Measurements from ENCODE around the gene SPATA31C1.

SPATA31C1 gene

DNA sequence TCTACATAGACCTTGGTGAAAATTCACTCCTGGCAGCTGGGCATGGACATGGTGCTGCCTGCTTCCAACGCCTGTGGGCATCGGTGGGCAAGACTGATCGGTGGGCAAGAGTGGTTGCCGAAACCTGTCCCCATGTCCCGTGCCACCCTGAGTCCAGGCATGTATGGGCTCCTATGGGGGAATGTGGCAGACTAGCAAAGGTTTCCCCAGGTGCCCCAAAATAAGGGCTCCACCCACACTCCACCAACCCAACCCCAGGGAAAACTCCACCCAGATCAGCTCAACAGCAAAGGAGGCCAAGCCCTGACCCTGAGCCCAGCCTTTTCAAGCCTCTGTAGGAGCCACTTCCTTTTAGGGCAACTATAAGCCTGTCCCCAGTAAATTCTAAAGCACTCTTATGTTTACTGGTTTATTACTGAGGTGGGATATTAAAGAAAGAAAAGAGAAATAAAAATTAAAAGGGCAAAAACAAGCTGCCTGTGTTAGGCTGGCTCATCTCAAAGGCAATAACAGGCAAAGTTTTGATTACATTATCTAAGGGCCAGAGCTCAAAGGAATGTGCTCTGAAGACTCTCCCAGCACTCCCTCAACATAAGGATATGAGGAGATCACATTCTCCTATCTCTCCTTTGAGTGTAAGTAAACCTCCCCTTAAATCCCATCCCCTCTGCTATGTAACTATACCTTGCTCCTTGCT, 44.0 kb upstream of the SPATA31C1 start:
- Histone ChIP-seq H3K9me3 (no peaks in the 10 kb centered on the region), H3K27me3 (no peaks in the 10 kb centered on the region), H3K4me3 (no peak overlapping the region), H3K36me3 (no peaks in the 10 kb centered on the region), H3K27ac (no peak overlapping the region), H3K4me1 (peaks cover 0 to 12% (median 0%) of the 10 kb centered on the region in 4 donors)
- TF ChIP-seq, protein P1, sequence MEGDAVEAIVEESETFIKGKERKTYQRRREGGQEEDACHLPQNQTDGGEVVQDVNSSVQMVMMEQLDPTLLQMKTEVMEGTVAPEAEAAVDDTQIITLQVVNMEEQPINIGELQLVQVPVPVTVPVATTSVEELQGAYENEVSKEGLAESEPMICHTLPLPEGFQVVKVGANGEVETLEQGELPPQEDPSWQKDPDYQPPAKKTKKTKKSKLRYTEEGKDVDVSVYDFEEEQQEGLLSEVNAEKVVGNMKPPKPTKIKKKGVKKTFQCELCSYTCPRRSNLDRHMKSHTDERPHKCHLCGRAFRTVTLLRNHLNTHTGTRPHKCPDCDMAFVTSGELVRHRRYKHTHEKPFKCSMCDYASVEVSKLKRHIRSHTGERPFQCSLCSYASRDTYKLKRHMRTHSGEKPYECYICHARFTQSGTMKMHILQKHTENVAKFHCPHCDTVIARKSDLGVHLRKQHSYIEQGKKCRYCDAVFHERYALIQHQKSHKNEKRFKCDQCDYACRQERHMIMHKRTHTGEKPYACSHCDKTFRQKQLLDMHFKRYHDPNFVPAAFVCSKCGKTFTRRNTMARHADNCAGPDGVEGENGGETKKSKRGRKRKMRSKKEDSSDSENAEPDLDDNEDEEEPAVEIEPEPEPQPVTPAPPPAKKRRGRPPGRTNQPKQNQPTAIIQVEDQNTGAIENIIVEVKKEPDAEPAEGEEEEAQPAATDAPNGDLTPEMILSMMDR (IDR thresholded peaks at IDR 0.05), result no peak
- no peak for DNase-seq
- intact Hi-C loops (cut with DNase I; ENCODE audit: low total_unique reads), result no loop called here

DNA sequence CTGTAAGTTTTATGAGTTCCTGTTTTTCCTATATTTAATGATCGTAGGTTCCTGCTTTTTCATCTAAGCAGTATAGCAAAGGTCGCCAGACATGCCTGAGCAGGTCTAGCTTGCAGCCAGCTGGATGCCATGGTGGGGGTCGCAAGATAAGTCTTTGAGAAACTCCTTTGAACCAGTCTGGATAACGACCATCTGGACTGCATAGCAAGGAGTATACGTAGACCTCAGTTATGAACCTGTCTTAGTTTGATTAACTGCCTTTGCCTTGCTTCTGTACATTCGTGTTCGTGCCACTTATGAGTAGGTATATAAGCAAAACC, 43.5 kb upstream of the SPATA31C1 start:
- H3K4me1 ChIP-seq, result peaks cover 0 to 12% (median 0%) of the 10 kb centered on the region in 4 donors
- H3K9me3 ChIP-seq, result no peaks in the 10 kb centered on the region
- intact Hi-C loops (cut with DNase I; ENCODE audit: low total_unique reads), result no loop called here
- TF ChIP-seq, protein P1 (IDR thresholded peaks at IDR 0.05), result no peak
- no peaks in the 10 kb centered on the region for H3K36me3 ChIP-seq
- no peak overlapping the region for H3K4me3 ChIP-seq
- no peak for DNase-seq
- H3K27me3 ChIP-seq, result no peaks in the 10 kb centered on the region
- H3K27ac ChIP-seq, result no peak overlapping the region

DNA sequence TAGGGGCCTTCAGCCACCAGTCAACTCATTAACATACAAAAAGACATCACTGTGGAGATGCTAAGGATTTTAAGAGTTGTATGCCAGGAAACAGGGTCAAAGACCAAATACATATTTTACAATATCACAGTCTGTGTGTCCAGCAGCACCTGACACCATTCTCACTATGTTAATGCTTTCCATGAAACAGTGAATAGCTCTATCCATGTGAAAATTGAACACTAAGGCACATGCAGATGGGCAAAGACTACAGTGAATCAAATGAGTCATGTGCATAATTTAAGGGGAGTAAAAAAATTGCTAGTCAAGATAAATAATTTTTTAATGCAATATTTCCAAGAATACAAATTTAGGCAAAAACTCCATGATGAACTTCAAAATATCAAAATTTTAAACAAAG, 42.7 kb upstream of the SPATA31C1 start:
- intact Hi-C loops (cut with DNase I; ENCODE audit: low total_unique reads), result no loop called here
- no peaks in the 10 kb centered on the region for H3K9me3 ChIP-seq
- H3K4me1 ChIP-seq, result peaks cover 0 to 12% (median 0%) of the 10 kb centered on the region in 4 donors
- H3K27ac ChIP-seq, result no peak overlapping the region
- DNase-seq, result no peak
- H3K4me3 ChIP-seq, result no peak overlapping the region
- TF ChIP-seq, protein P1 (IDR thresholded peaks at IDR 0.05), result no peak
- no peaks in the 10 kb centered on the region for H3K27me3 ChIP-seq
- no peaks in the 10 kb centered on the region for H3K36me3 ChIP-seq

DNA sequence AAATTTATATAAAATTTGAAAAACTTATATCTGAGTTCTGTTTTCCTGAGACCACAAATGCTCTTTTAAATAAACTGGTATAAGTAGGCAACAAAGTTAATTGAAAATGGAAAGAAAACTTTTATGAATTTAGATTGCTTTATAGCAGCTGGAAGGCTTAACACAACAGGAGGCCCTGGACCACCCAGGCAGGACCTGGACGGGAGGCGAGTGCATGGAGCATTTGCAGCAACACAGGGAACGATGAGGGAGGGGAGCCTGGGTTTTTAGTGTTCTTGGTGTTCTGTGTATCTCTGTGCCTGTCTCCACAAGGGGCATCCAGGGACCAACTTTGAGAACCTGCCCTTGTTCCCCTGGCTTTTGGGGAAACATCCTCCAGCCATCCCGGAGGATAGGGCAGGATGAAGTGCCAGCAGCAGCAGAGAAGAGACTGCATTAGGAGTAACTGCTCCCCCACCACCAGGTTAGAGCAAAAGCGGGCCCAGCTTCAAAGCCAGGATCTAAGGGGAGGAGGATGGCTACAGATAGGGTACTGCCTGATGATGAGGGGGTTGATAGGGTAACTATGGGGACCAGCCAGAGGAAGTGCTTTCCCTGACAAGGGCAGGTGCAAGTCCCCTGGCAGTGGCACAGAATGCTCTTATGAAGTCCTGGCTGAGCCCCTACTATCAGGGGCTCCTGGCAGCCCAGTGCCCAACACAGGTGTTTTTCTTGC, 41.8 kb upstream of the SPATA31C1 start:
- H3K36me3 ChIP-seq, result no peaks in the 10 kb centered on the region
- no peak for DNase-seq
- no peak overlapping the region for H3K4me3 ChIP-seq
- H3K27me3 ChIP-seq, result no peaks in the 10 kb centered on the region
- TF ChIP-seq, protein P1 (IDR thresholded peaks at IDR 0.05), result no peak
- intact Hi-C loops (cut with DNase I; ENCODE audit: low total_unique reads), result no loop called here
- no peaks in the 10 kb centered on the region for H3K9me3 ChIP-seq
- peaks cover 0 to 12% (median 0%) of the 10 kb centered on the region in 4 donors for H3K4me1 ChIP-seq
- H3K27ac ChIP-seq, result no peak overlapping the region

DNA sequence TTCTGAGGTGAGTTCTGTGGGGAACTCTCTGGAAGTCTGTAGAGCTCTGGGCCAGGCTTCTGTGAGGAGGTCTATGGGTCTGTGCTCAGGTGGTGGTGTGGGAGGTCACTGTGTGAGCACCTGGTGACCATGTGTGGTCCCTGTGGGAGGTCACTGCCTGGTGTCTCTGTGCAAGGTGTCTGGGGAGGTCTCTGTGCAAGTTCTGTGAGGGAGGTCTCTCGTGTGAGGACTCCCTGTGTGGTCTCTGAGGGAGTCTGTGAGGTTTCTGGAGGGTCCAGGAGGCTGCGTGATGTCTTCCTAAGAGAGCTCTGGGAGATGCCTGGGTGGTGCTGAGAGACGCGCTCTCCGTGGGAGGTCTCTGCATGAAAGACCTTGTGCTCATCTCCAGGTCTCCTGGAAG, 41.1 kb upstream of the SPATA31C1 start:
- Histone ChIP-seq H3K27me3 (no peaks in the 10 kb centered on the region), H3K4me3 (no peak overlapping the region), H3K4me1 (peaks cover 0 to 11% (median 0%) of the 10 kb centered on the region in 4 donors), H3K9me3 (no peaks in the 10 kb centered on the region), H3K36me3 (no peaks in the 10 kb centered on the region), H3K27ac (no peak overlapping the region)
- no peak for DNase-seq
- TF ChIP-seq, protein P1 (IDR thresholded peaks at IDR 0.05), result no peak
- intact Hi-C loops (cut with DNase I; ENCODE audit: low total_unique reads), result no loop called here

All from tibial artery (tissue), 4 donors.